Right atrium auricular region (tissue), 2 donors: ENCODE results near the gene MICAL1. TPM values are rescaled to one million over a fixed set of nuclear protein-coding genes. Genes with fewer than 3 reads are reported as not detected.

Experiments used
- DNase-seq: peaks from one replicate; pipeline ENCODE4 v3.0.0-alpha.2; 2019; ENCODE audit warnings: low spot score
- H3K27ac ChIP-seq, 2 donors: fragments of 200-600 bp; sonication (generic); 1 replicate in 1 of 2; 2 replicates in 1 of 2; pipeline ENCODE4 v1.5.1; 2016 to 2019
- H3K27me3 ChIP-seq, 2 donors: fragments of 200-600 bp; sonication (generic); one replicate each; pipeline versions ENCODE4 v1.5.1 to v1.6.0; 2017 to 2019
- H3K36me3 ChIP-seq: fragments of 200-600 bp; sonication (generic); one replicate; pipeline ENCODE4 v1.5.1; 2016
- H3K4me1 ChIP-seq, 2 donors: fragments of 200-600 bp; sonication (generic); one replicate each; pipeline versions ENCODE4 v1.5.1 to v1.6.0; 2017 to 2019
- H3K4me3 ChIP-seq, 2 donors: fragments of 200-600 bp; sonication (generic); 1 replicate in 1 of 2; 2 replicates in 1 of 2; pipeline ENCODE4 v1.5.1; 2017 to 2019; ENCODE audit warnings: mild to moderate bottlenecking in 1 of 2, moderate library complexity in 1 of 2
- H3K9me3 ChIP-seq, 2 donors: fragments of 200-600 bp; sonication (generic); one replicate each; pipeline ENCODE4 v1.5.1; 2019
- CTCF ChIP-seq, 2 donors: fragments of 200-600 bp; sonication (generic); IDR thresholded peaks; one replicate each; pipeline ENCODE4 v1.5.1; 2019; ENCODE audit warnings: antibody characterized with exemption in 2 of 2
- total RNA-seq, 2 donors: library from RNA; depleted of rRNA; stranded (reverse); fragments of >200 nt; gene quantifications; one replicate each; pipeline ENCODE4 v1.1.0, GENCODE V29; 2016

The MICAL1 gene
- total RNA-seq, 2 donors from 2014 or later: 4.5 to 11.6 TPM

- no peak for DNase-seq
- no peak for TF ChIP-seq CTCF (IDR thresholded peaks at IDR 0.05)
- no peaks in the 10 kb centered on the region for H3K9me3 ChIP-seq
- peaks cover 0 to 18% of the 10 kb centered on the region in 2 donors for H3K4me1 ChIP-seq
- H3K27me3 ChIP-seq: no peaks in the 10 kb centered on the region
- H3K27ac ChIP-seq: no peak overlapping the region
- H3K4me3 ChIP-seq: no peak overlapping the region
- H3K36me3 ChIP-seq: peaks cover 25% of the 10 kb centered on the region
These were observed 4.7 kb upstream of the MICAL1 start for GRCh38 chr6:109460161-109460829.

GRCh38 chr6:109458774-109459531 lies 3.4 kb upstream of the MICAL1 start:
- H3K4me1 ChIP-seq: peaks cover 0 to 29% of the 10 kb centered on the region in 2 donors
- H3K9me3 ChIP-seq: no peaks in the 10 kb centered on the region
- H3K36me3 ChIP-seq: peaks cover 15% of the 10 kb centered on the region
- no peak overlapping the region for H3K27ac ChIP-seq
- no peak overlapping the region for H3K4me3 ChIP-seq
- no peak for TF ChIP-seq CTCF (IDR thresholded peaks at IDR 0.05)
- no peak for DNase-seq
- H3K27me3 ChIP-seq: no peaks in the 10 kb centered on the region

GRCh38 chr6:109457562-109457996 lies 2.0 kb upstream of the MICAL1 start:
- Histone ChIP-seq H3K4me3 (no peak overlapping the region), H3K27ac (peak overlapping the region; percentile 74 to 77), H3K9me3 (no peaks in the 10 kb centered on the region), H3K27me3 (no peaks in the 10 kb centered on the region), H3K4me1 (peaks cover 0 to 32% of the 10 kb centered on the region in 2 donors), H3K36me3 (peaks cover 15% of the 10 kb centered on the region)
- DNase-seq: no peak
- TF ChIP-seq CTCF (IDR thresholded peaks at IDR 0.05): no peak

- Histone ChIP-seq H3K4me1 (peaks cover 0 to 32% of the 10 kb centered on the region in 2 donors), H3K27me3 (no peaks in the 10 kb centered on the region), H3K36me3 (peaks cover 9% of the 10 kb centered on the region), H3K4me3 (peak overlapping the region; percentile 59 to 82), H3K27ac (peak overlapping the region; percentile 74 to 77), H3K9me3 (no peaks in the 10 kb centered on the region)
- peak; percentile 88 for DNase-seq
- no peak for TF ChIP-seq CTCF (IDR thresholded peaks at IDR 0.05)
These were observed 1.4 kb upstream of the MICAL1 start for GRCh38 chr6:109456710-109457561.

- peaks cover under 1% of the 10 kb centered on the region for H3K36me3 ChIP-seq
- peak overlapping the region; percentile 74 to 77 for H3K27ac ChIP-seq
- H3K4me1 ChIP-seq: peaks cover 0 to 32% of the 10 kb centered on the region in 2 donors
- no peaks in the 10 kb centered on the region for H3K27me3 ChIP-seq
- H3K4me3 ChIP-seq: peak overlapping the region; percentile 59 to 82
- H3K9me3 ChIP-seq: no peaks in the 10 kb centered on the region
- TF ChIP-seq CTCF (IDR thresholded peaks at IDR 0.05): no peak
- no peak for DNase-seq
These were observed 575 bp upstream of the MICAL1 start for GRCh38 chr6:109456111-109456583.
